GM12892 (cell line): Measurements from ENCODE around the gene ANKRD10.

Experiments used
- POLR2AphosphoS5 ChIP-seq: IDR thresholded peaks from 2 replicates; pipeline ENCODE4 v1.6.1; 2011; ENCODE audit warnings: low read depth, low read length, control low read depth
- TAF1 ChIP-seq: IDR thresholded peaks from 2 replicates; pipeline ENCODE4 v1.6.1; 2011; ENCODE audit warnings: low read depth, mild to moderate bottlenecking, control low read depth, low read length, borderline replicate concordance

- TF ChIP-seq POLR2AphosphoS5 (no peak), TAF1 (no peak)
These were observed 38.5 kb upstream of the ANKRD10 start for GRCh38 chr13:110953416-110953815.
